Measurements from ENCODE around the gene MYPN.
"Not testable (repeated sequence)": the region's sequence is repeated elsewhere in the genome, so short reads cannot be mapped to it uniquely, and the experiment has no call there.

The MYPN gene

GRCh38 chr10:68109331-68109730 lies at the start of gene MYPN:
Gene MYPN (plus strand): TSS chr10:68109488. CDS start chr10:68121439, 11,951 bp downstream.
- no peak for DNase-seq (ENCODE audit: low spot score)

- no peak for DNase-seq (ENCODE audit: low spot score)
These were observed 42.3 kb upstream of the MYPN start for GRCh38 chr10:68067029-68067428.

- no peak for DNase-seq (ENCODE audit: low spot score)
These were observed 41.8 kb upstream of the MYPN start for GRCh38 chr10:68067508-68067907.

GRCh38 chr10:68073631-68074030 lies 35.7 kb upstream of the MYPN start:
- DNase-seq (ENCODE audit: low spot score), result no peak

- DNase-seq (ENCODE audit: low spot score), result no peak
These were observed 35.1 kb upstream of the MYPN start for GRCh38 chr10:68074031-68074774.

- DNase-seq (ENCODE audit: low spot score), result peak; percentile 96
These were observed 34.3 kb upstream of the MYPN start, which contains the start of gene HERC4 for GRCh38 chr10:68074775-68075549. Gene HERC4 (minus strand): TSS chr10:68075283. CDS start chr10:68073108, 2,175 bp downstream.

- DNase-seq (ENCODE audit: low spot score), result no peak
These were observed 33.7 kb upstream of the MYPN start for GRCh38 chr10:68075550-68076004.

- not testable (repeated sequence) for DNase-seq (ENCODE audit: low spot score)
These were observed 33.2 kb upstream of the MYPN start for GRCh38 chr10:68076081-68076480.

- DNase-seq (ENCODE audit: low spot score), result no peak
These were observed 32.3 kb upstream of the MYPN start for GRCh38 chr10:68077026-68077425.

- DNase-seq (ENCODE audit: low spot score), result no peak
These were observed 29.9 kb upstream of the MYPN start for GRCh38 chr10:68079434-68079833.

- DNase-seq (ENCODE audit: low spot score), result no peak
These were observed 28.3 kb upstream of the MYPN start for GRCh38 chr10:68080853-68081431.

- DNase-seq (ENCODE audit: low spot score), result no peak
These were observed 27.4 kb upstream of the MYPN start for GRCh38 chr10:68081916-68082315.

- no peak for DNase-seq (ENCODE audit: low spot score)
These were observed 26.4 kb upstream of the MYPN start for GRCh38 chr10:68082872-68083271.

- no peak for DNase-seq (ENCODE audit: low spot score)
These were observed 25.3 kb upstream of the MYPN start for GRCh38 chr10:68083953-68084352.

- DNase-seq (ENCODE audit: low spot score), result no peak
These were observed 24.8 kb upstream of the MYPN start for GRCh38 chr10:68084469-68084868.

- DNase-seq (ENCODE audit: low spot score), result no peak
These were observed 23.3 kb upstream of the MYPN start for GRCh38 chr10:68086011-68086410.

GRCh38 chr10:68086910-68087684 lies 22.2 kb upstream of the MYPN start:
- DNase-seq (ENCODE audit: low spot score), result no peak

- DNase-seq (ENCODE audit: low spot score), result no peak
These were observed 21.4 kb upstream of the MYPN start for GRCh38 chr10:68087685-68088401.

GRCh38 chr10:68088740-68089139 lies 20.5 kb upstream of the MYPN start:
- no peak for DNase-seq (ENCODE audit: low spot score)

- no peak for DNase-seq (ENCODE audit: low spot score)
These were observed 18.7 kb upstream of the MYPN start for GRCh38 chr10:68090586-68090985.

GRCh38 chr10:68092512-68092911 lies 16.8 kb upstream of the MYPN start:
- no peak for DNase-seq (ENCODE audit: low spot score)
